Suprapubic skin (tissue), 3 donors: ENCODE measurements around the gene SRGAP1.

Experiments used
- CTCF ChIP-seq, 2 donors: fragments of 200-600 bp in 1 of 2; fragments of 450-650 bp in 1 of 2; sonication (generic) in 1 of 2; IDR thresholded peaks; one replicate each; pipeline ENCODE4 v1.5.1; 2016 to 2019; ENCODE audit warnings: antibody characterized with exemption in 2 of 2, mild to moderate bottlenecking in 1 of 2, moderate library complexity in 1 of 2
- POLR2AphosphoS5 ChIP-seq, 3 donors: sonication (generic); formaldehyde crosslinking; IDR thresholded peaks; one replicate each; pipeline ENCODE4 v1.6.1; 2017; ENCODE audit warnings: antibody characterized with exemption in 3 of 3

GRCh38 chr12:63998584-63998983 lies 154.1 kb downstream of the SRGAP1 start:
- TF ChIP-seq POLR2AphosphoS5 (IDR thresholded peaks at IDR 0.05) (no peak), CTCF (IDR thresholded peaks at IDR 0.05) (no peak)
